Adrenal gland (tissue), 12 donors: ENCODE measurements around the gene MEF2C. TPM values are rescaled to one million over a fixed set of nuclear protein-coding genes. Genes with fewer than 3 reads are reported as not detected.

Source experiments
- DNase-seq, 7 donors: peaks; one replicate each; pipeline ENCODE4 v3.0.0-alpha.2; 2019 to 2020
- H3K27ac ChIP-seq, 5 donors: fragments of 200-600 bp; sonication (generic) in 4 of 5; 1 replicate in 3 of 5; 2 replicates in 2 of 5; pipeline versions ENCODE4 v1.5.1 to v1.8.0; 2016 to 2020; ENCODE audit warnings: mild to moderate bottlenecking in 1 of 5
- H3K27me3 ChIP-seq: fragments of 200-600 bp; 2 replicates; pipeline ENCODE4 v1.8.0; 2021
- H3K36me3 ChIP-seq, 2 donors: fragments of 200-600 bp; replicated peaks in 1 of 2; 1 replicate in 1 of 2; 2 replicates in 1 of 2; pipeline versions ENCODE4 v1.5.1 to v1.8.0; 2018 to 2022
- H3K4me1 ChIP-seq, 2 donors: fragments of 200-600 bp; replicated peaks in 1 of 2; 1 replicate in 1 of 2; 2 replicates in 1 of 2; pipeline versions ENCODE4 v1.5.1 to v1.8.0; 2018 to 2021
- H3K4me3 ChIP-seq, 4 donors: fragments of 200-600 bp; sonication (generic) in 3 of 4; one replicate each; pipeline ENCODE4 v1.5.1; 2016 to 2018
- H3K9me3 ChIP-seq, 3 donors: fragments of 200-600 bp; sonication (generic) in 1 of 3; replicated peaks in 1 of 3; 1 replicate in 2 of 3; 2 replicates in 1 of 3; pipeline versions ENCODE4 v1.5.1 to v1.8.0; 2016 to 2021
- CTCF ChIP-seq, 6 experiments: fragments of 450-650 bp in 4 of 6; fragments of 200-600 bp in 2 of 6; sonication (generic) in 1 of 6; IDR thresholded peaks; 1 replicate in 5 of 6; 2 replicates in 1 of 6; pipeline versions ENCODE4 v1.5.1 to v1.8.0; 2016 to 2021; ENCODE audit warnings: antibody characterized with exemption in 6 of 6, mild to moderate bottlenecking in 2 of 6, moderate library complexity in 1 of 6
- POLR2A ChIP-seq, 2 donors: fragments of 450-650 bp; IDR thresholded peaks; one replicate each; pipeline ENCODE4 v1.6.1; 2017; ENCODE audit warnings: antibody characterized with exemption in 2 of 2, mild to moderate bottlenecking in 2 of 2, moderate library complexity in 1 of 2
- WGBS, 4 donors: extraction: QIAGEN DNeasy Blood & Tissue Kit in 2 of 4; methylation state at CpG; one replicate each; pipeline versions ENCODE4 v1.1.5 to v1.1.7; 2013 to 2017; 5-methylcytosine and 5-hydroxymethylcytosine counted together
- intact Hi-C, 2 donors: fragments of 100-400 bp; cut with DNase I; formaldehyde crosslinking; loops; one replicate each; pipeline versions ENCODE4 v1.14.1 to v1.15.0; 2022 to 2023
- polyA plus RNA-seq, 3 donors: library from polyadenylated mRNA; stranded (reverse); fragments of 200-250 nt in 2 of 3; fragments of 350-450 nt in 1 of 3; fragmentation: Illumina TruSeq in 1 of 3; extraction: RNeasy Lipid Tissue Mini Kit (QIAGEN cat#74804) in 1 of 3; gene quantifications; one replicate each; pipeline ENCODE4 v1.2.3, GENCODE V29; 2013 to 2014
- total RNA-seq, 9 donors: library from RNA; depleted of rRNA in 4 of 9; stranded (reverse); fragments of >200 nt in 4 of 9; fragments of 120-200 nt in 1 of 9; fragmentation: NEBNext Ultra II Directional in 1 of 9; extraction: Animal tissue kit (Norgen Biotek cat#: 25700) in 1 of 9; gene quantifications; one replicate each; pipeline versions ENCODE4 v1.1.0 to v1.2.4, GENCODE V29; 2013 to 2023
- donor health status: healthy with polysubstance abuse.
- donor health status: Bipolar disorder and iron deficiency.
- donor health status: DM: yes; HTN: yes; CAD: no.
- donor health status: DM: no; HTN: no; CAD: no.
- donor health status: DM: no; HTN: no; CAD: no.
- donor health status: DM: yes; HTN: yes; CAD: no.

MEF2C gene
- total and polyA plus RNA-seq, 12 donors = 26.8 to 172 (median 69.2) TPM

GRCh38 chr5:88813805-88814575 is 69.0 kb downstream of the MEF2C start:
- no peak overlapping the region for H3K4me3 ChIP-seq
- no peaks in the 10 kb centered on the region for H3K27me3 ChIP-seq
- H3K9me3 ChIP-seq = peaks cover 0 to 8% (median 0%) of the 10 kb centered on the region in 3 donors
- TF ChIP-seq CTCF (IDR thresholded peaks at IDR 0.05) (no peak), POLR2A (IDR thresholded peaks at IDR 0.05) (no peak)
- peak overlapping the region in 2 of 5 donors; percentile 37 to 51 for H3K27ac ChIP-seq
- peaks cover 6 to 59% of the 10 kb centered on the region in 2 donors for H3K4me1 ChIP-seq
- DNase-seq = no peak
- WGBS, 4 donors = 83 to 89% (median 87%) methylated on average over 17 of the region's 17 CpGs
- intact Hi-C loops = no loop called here
- H3K36me3 ChIP-seq = no peaks in the 10 kb centered on the region

- intact Hi-C loops = no loop called here
- H3K4me3 ChIP-seq = no peak overlapping the region
- DNase-seq = peak in 3 of 7 donors; percentile 13 to 23 (median 16)
- H3K27me3 ChIP-seq = no peaks in the 10 kb centered on the region
- H3K4me1 ChIP-seq = peaks cover 6 to 53% of the 10 kb centered on the region in 2 donors
- WGBS, 4 donors = 45 to 56% (median 54%) methylated on average over 1 of the region's 1 CpG
- H3K27ac ChIP-seq = no peak overlapping the region
- TF ChIP-seq CTCF (IDR thresholded peaks at IDR 0.05) = no peak
- no peak for TF ChIP-seq POLR2A (IDR thresholded peaks at IDR 0.05)
- no peaks in the 10 kb centered on the region for H3K36me3 ChIP-seq
- peaks cover 0 to 8% (median 0%) of the 10 kb centered on the region in 3 donors for H3K9me3 ChIP-seq
Observed at GRCh38 chr5:88813244-88813643, 69.7 kb downstream of the MEF2C start.

GRCh38 chr5:88808153-88808552 is 74.8 kb downstream of the MEF2C start:
- peaks cover 0 to 9% of the 10 kb centered on the region in 2 donors for H3K36me3 ChIP-seq
- WGBS, 4 donors = 83 to 97% (median 91%) methylated on average over 2 of the region's 2 CpGs
- TF ChIP-seq POLR2A (IDR thresholded peaks at IDR 0.05) (no peak), CTCF (IDR thresholded peaks at IDR 0.05) (no peak)
- H3K4me1 ChIP-seq = peaks cover 6 to 18% of the 10 kb centered on the region in 2 donors
- H3K27ac ChIP-seq = no peak overlapping the region
- H3K9me3 ChIP-seq = no peaks in the 10 kb centered on the region
- intact Hi-C loops = no loop called here
- H3K27me3 ChIP-seq = no peaks in the 10 kb centered on the region
- H3K4me3 ChIP-seq = no peak overlapping the region
- DNase-seq = no peak

- no peak overlapping the region for H3K27ac ChIP-seq
- 95 to 97% (median 96%) methylated on average over 8 of the region's 8 CpGs for WGBS, 4 donors
- H3K4me3 ChIP-seq = no peak overlapping the region
- TF ChIP-seq POLR2A (IDR thresholded peaks at IDR 0.05) = no peak
- no peak for TF ChIP-seq CTCF (IDR thresholded peaks at IDR 0.05)
- no peaks in the 10 kb centered on the region for H3K9me3 ChIP-seq
- DNase-seq = no peak
- H3K36me3 ChIP-seq = peaks cover 0 to 12% of the 10 kb centered on the region in 2 donors
- peaks cover 0 to 9% of the 10 kb centered on the region in 2 donors for H3K4me1 ChIP-seq
- no peaks in the 10 kb centered on the region for H3K27me3 ChIP-seq
- intact Hi-C loops = no loop called here
Observed at GRCh38 chr5:88807327-88807726, 75.7 kb downstream of the MEF2C start.
